Adipocyte (in vitro differentiated cells): ENCODE data around the gene TRIP4.
"Not testable (repeated sequence)": the region's sequence is repeated elsewhere in the genome, so short reads cannot be mapped to it uniquely, and the experiment has no call there.

Source experiments
- DNase-seq: peaks from one replicate; pipeline ENCODE4 v3.0.0-alpha.2; 2015; ENCODE audit warnings: low read depth
- H3K27me3 ChIP-seq: replicated peaks from 2 replicates; pipeline ENCODE4 v1.7.0; 2013; ENCODE audit warnings: mild to moderate bottlenecking, low read length, moderate library complexity; ENCODE audit not compliant: control insufficient read depth, insufficient read depth
- H3K36me3 ChIP-seq: 2 replicates; pipeline ENCODE4 v1.7.0; 2013; ENCODE audit warnings: low read length, mild to moderate bottlenecking, moderate library complexity; ENCODE audit not compliant: control insufficient read depth, insufficient read depth, severe bottlenecking
- H3K4me1 ChIP-seq: 2 replicates; pipeline ENCODE4 v1.7.0; 2013; ENCODE audit warnings: mild to moderate bottlenecking, low read length, moderate library complexity; ENCODE audit not compliant: control insufficient read depth, insufficient read depth
- H3K4me3 ChIP-seq: 2 replicates; pipeline ENCODE4 v1.7.0; 2013; ENCODE audit warnings: mild to moderate bottlenecking, low read length, moderate library complexity
- H3K9ac ChIP-seq: 2 replicates; pipeline ENCODE4 v1.7.0; 2013; ENCODE audit warnings: mild to moderate bottlenecking, low read length, moderate library complexity
- H3K9me3 ChIP-seq: 2 replicates; pipeline ENCODE4 v1.7.0; 2013; ENCODE audit warnings: mild to moderate bottlenecking, low read length, moderate library complexity; ENCODE audit not compliant: control insufficient read depth

Gene TRIP4

DNA sequence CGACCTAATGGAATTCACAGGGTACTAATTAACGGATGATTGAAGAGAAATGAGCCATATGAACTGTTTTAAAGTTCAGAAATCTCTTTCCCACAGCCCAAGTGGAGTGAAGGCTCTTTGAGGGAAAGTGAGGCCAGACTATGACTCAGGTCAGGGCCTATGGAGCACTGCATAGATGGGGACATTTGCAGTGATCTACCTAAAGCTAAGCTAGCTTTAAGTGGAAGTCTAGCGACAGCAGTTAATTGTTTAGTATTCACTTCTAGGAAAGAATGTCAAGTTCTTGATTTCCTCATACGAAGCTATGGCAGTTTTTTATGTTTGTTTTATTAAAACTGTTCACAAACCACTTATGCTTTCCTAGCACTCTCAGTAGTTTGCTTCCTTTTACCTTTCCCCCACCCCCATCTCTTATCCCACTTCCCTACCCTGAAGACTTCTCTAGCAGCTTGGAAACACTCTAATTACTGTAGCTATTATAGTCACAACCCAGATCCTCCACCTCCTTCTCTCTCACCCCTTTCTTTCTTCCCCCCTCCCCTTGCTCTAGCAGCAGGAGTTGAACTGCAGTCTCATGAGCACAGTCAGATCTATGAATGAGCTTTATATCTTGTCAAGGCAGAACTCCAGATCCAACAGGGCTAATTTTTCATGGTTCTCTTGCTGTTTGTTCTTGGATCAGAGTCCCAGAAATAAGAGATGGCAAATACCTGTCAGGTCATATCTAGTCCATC, 78.9 kb downstream of the TRIP4 start:
- Histone ChIP-seq H3K27me3 (no peaks in the 10 kb centered on the region), H3K4me1 (peaks cover 28% of the 10 kb centered on the region), H3K36me3 (peaks cover 3% of the 10 kb centered on the region), H3K9ac (no peak overlapping the region), H3K4me3 (no peak overlapping the region), H3K9me3 (no peaks in the 10 kb centered on the region)
- DNase-seq: no peak

GRCh38 chr15:64472161-64472560, 84.5 kb downstream of the TRIP4 start:
- H3K9me3 ChIP-seq: no peaks in the 10 kb centered on the region
- no peak overlapping the region for H3K4me3 ChIP-seq
- no peaks in the 10 kb centered on the region for H3K36me3 ChIP-seq
- no peak overlapping the region for H3K9ac ChIP-seq
- H3K27me3 ChIP-seq: no peaks in the 10 kb centered on the region
- H3K4me1 ChIP-seq: no peaks in the 10 kb centered on the region
- no peak for DNase-seq

DNA sequence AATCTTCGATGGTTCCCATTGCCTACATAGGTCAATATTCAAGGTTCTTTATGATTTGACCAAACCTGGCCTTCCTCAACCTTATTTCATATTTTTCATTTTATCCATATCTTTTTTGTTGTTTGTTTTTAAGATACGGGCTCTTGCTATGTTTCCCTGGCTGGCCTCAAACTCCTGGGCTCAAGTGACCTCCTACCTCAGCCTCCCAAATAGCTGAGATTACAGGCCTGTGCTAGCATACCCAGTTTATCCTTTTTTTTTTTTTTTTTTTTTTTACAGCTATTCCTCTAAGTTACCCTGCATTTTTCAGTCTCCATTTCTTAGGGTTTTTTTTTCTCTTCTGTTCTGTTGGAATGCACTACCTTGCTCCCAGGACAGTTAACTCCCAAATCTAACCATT, 87.2 kb downstream of the TRIP4 start:
- Histone ChIP-seq H3K9ac (no peak overlapping the region), H3K36me3 (no peaks in the 10 kb centered on the region), H3K4me3 (no peak overlapping the region), H3K4me1 (peaks cover 11% of the 10 kb centered on the region), H3K9me3 (no peaks in the 10 kb centered on the region), H3K27me3 (no peaks in the 10 kb centered on the region)
- no peak for DNase-seq

DNA sequence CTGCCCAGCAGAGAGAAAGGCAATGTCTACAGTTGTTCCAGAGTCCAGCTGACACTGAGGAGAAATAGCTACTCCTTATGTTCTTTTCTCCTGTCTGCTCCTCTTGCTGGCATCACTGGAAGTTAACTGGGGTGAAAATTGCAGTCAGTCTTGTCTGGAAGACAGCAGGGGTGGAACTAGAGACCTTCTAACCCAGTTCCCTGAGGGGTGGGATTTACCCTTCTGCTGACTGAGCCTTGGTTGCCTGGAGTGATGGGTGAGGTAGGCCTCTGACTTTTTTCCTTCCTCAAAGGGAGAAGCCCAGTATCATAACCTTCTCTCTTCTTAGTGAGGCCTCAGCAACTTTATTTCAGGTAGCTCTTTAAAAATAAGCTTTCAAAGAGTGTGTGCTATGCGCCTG, 88.9 kb downstream of the TRIP4 start:
- DNase-seq: no peak
- Histone ChIP-seq H3K9ac (no peak overlapping the region), H3K9me3 (no peaks in the 10 kb centered on the region), H3K4me1 (peaks cover 11% of the 10 kb centered on the region), H3K4me3 (no peak overlapping the region), H3K36me3 (no peaks in the 10 kb centered on the region), H3K27me3 (no peaks in the 10 kb centered on the region)

DNA sequence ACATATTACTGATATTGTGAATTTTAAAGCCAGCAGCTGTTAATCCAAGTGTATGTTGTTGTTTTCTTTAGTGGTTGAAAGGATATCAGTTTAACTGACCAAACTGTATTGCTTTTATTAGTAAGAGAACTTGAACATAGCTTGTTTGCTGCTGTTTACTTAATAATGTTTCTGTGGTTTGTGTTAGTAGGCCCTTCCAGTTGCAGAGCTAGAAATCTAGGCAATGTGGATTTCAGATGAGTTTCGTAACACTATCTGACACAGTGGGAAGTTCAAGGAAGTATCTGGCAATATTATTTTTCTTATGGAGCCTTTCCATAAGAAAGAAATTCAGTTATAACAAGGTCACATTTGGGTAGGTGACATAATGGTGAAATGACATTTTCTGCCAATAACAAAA, 91.2 kb downstream of the TRIP4 start:
- Histone ChIP-seq H3K9me3 (no peaks in the 10 kb centered on the region), H3K27me3 (no peaks in the 10 kb centered on the region), H3K4me1 (peaks cover 11% of the 10 kb centered on the region), H3K9ac (peak overlapping the region; percentile 30), H3K4me3 (no peak overlapping the region), H3K36me3 (peaks cover 6% of the 10 kb centered on the region)
- DNase-seq: peak; percentile 45

GRCh38 chr15:64480891-64481290, 93.3 kb downstream of the TRIP4 start:
- Histone ChIP-seq H3K9ac (no peak overlapping the region), H3K4me1 (peaks cover 11% of the 10 kb centered on the region), H3K4me3 (no peak overlapping the region), H3K36me3 (peaks cover 7% of the 10 kb centered on the region), H3K27me3 (no peaks in the 10 kb centered on the region), H3K9me3 (no peaks in the 10 kb centered on the region)
- no peak for DNase-seq

GRCh38 chr15:64483749-64484148, 96.1 kb downstream of the TRIP4 start:
- Histone ChIP-seq H3K36me3 (peaks cover 7% of the 10 kb centered on the region), H3K4me1 (peaks cover 3% of the 10 kb centered on the region), H3K9me3 (no peaks in the 10 kb centered on the region), H3K9ac (no peak overlapping the region), H3K4me3 (no peak overlapping the region), H3K27me3 (no peaks in the 10 kb centered on the region)
- DNase-seq: no peak

GRCh38 chr15:64485796-64486195, 98.2 kb downstream of the TRIP4 start:
- H3K4me1 ChIP-seq: peaks cover 5% of the 10 kb centered on the region
- H3K9me3 ChIP-seq: no peaks in the 10 kb centered on the region
- H3K4me3 ChIP-seq: no peak overlapping the region
- no peak for DNase-seq
- H3K27me3 ChIP-seq: no peaks in the 10 kb centered on the region
- H3K9ac ChIP-seq: no peak overlapping the region
- peaks cover 7% of the 10 kb centered on the region for H3K36me3 ChIP-seq

- no peaks in the 10 kb centered on the region for H3K27me3 ChIP-seq
- H3K4me3 ChIP-seq: no peak overlapping the region
- H3K9me3 ChIP-seq: no peaks in the 10 kb centered on the region
- no peak overlapping the region for H3K9ac ChIP-seq
- H3K36me3 ChIP-seq: no peaks in the 10 kb centered on the region
- peaks cover 8% of the 10 kb centered on the region for H3K4me1 ChIP-seq
- DNase-seq: peak; percentile 40
Measured at GRCh38 chr15:64490598-64491259, 103.1 kb downstream of the TRIP4 start.

GRCh38 chr15:64493641-64494040, 106.0 kb downstream of the TRIP4 start:
- Histone ChIP-seq H3K4me3 (no peak overlapping the region), H3K4me1 (peaks cover 8% of the 10 kb centered on the region), H3K9me3 (no peaks in the 10 kb centered on the region), H3K27me3 (no peaks in the 10 kb centered on the region), H3K9ac (no peak overlapping the region), H3K36me3 (no peaks in the 10 kb centered on the region)
- DNase-seq: no peak

GRCh38 chr15:64495968-64496367, 108.3 kb downstream of the TRIP4 start:
- DNase-seq, H3K4me1 ChIP-seq, H3K27me3 ChIP-seq, H3K9ac ChIP-seq, H3K9me3 ChIP-seq, H3K4me3 ChIP-seq: not testable (repeated sequence)
- H3K36me3 ChIP-seq: peaks cover 17% of the 10 kb centered on the region
